Panc1 (cell line): ENCODE results near the gene TTLL10. TPM values are rescaled to one million over a fixed set of nuclear protein-coding genes. Genes with fewer than 3 reads are reported as not detected.
A peak's percentile ranks its signal among the peaks of the same experiment; 100 is the strongest.

Experiments
- ATAC-seq: fragments of 200-7000 bp; cut with Tn5 transposase; 2 replicates; pipeline ENCODE4 v1.9.1; 2020; ENCODE audit warnings: mild to moderate bottlenecking, moderate library complexity
- BruUV-seq: library from RNA; stranded (reverse); fragments of 400-500 nt; replicated peaks from 2 replicates; lab custom pipeline; 2021; lab: Mats Ljungman, UMichigan
- CTCF ChIA-PET: fragments of 300-600 bp; sonication (Branson Sonifier 250); formaldehyde crosslinking; loops from one replicate; lab custom pipeline; 2022; ENCODE audit warnings: antibody characterized with exemption; lab: Charles Lee
- POLR2A ChIA-PET: fragments of 300-600 bp; sonication (Branson Sonifier 250); formaldehyde crosslinking; loops from one replicate; lab custom pipeline; 2022; ENCODE audit warnings: antibody characterized with exemption; lab: Charles Lee
- DNase-seq: peaks from one replicate; pipeline ENCODE4 v3.0.0-alpha.2; 2010; ENCODE audit warnings: low read depth, low spot score
- H3K27ac ChIP-seq: 2 replicates; pipeline ENCODE4 v1.5.1; 2011; ENCODE audit warnings: mild to moderate bottlenecking, low read length, inconsistent platforms
- H3K27me3 ChIP-seq: fragments of 200-500 bp; sonication (Bioruptor generic); 2 replicates; pipeline ENCODE4 v1.6.0; 2014; ENCODE audit warnings: low read length, inconsistent platforms; ENCODE audit not compliant: control insufficient read depth, insufficient read depth
- H3K36me3 ChIP-seq: fragments of 200-500 bp; sonication (Bioruptor generic); 2 replicates; pipeline ENCODE4 v1.5.1; 2014; ENCODE audit warnings: inconsistent platforms, mild to moderate bottlenecking, low read length, moderate library complexity; ENCODE audit not compliant: control insufficient read depth, insufficient read depth
- H3K4me1 ChIP-seq: 2 replicates; pipeline ENCODE4 v1.5.1; 2011; ENCODE audit warnings: inconsistent platforms, mild to moderate bottlenecking, low read length, moderate library complexity; ENCODE audit not compliant: control insufficient read depth, insufficient read depth
- H3K4me3 ChIP-seq, 2 experiments: 2 replicates each; pipeline ENCODE4 v1.5.1; 2011 to 2012; ENCODE audit warnings: low read depth in 2 of 2, low read length in 2 of 2, mild to moderate bottlenecking in 2 of 2, inconsistent platforms in 1 of 2, moderate library complexity in 1 of 2
- H3K9me3 ChIP-seq: fragments of 200-500 bp; sonication (Bioruptor generic); 2 replicates; pipeline ENCODE4 v1.5.1; 2014; ENCODE audit warnings: low read depth, mild to moderate bottlenecking, inconsistent platforms, low read length, moderate library complexity; ENCODE audit not compliant: control insufficient read depth, insufficient read depth
- CTCF ChIP-seq: fragments of 450-650 bp; IDR thresholded peaks from 2 replicates; pipeline ENCODE4 v1.5.1; 2017; ENCODE audit warnings: mild to moderate bottlenecking
- POLR2AphosphoS5 ChIP-seq: IDR thresholded peaks from 2 replicates; pipeline ENCODE4 v1.6.1; 2012; ENCODE audit warnings: mild to moderate bottlenecking, low read depth, low read length, moderate library complexity
- REST ChIP-seq, 2 experiments: IDR thresholded peaks; 2 replicates each; pipeline ENCODE4 v1.6.1; 2011 to 2012; ENCODE audit warnings: low read depth in 2 of 2, control low read depth in 1 of 2, low read length in 1 of 2, mild to moderate bottlenecking in 1 of 2, moderate library complexity in 1 of 2; ENCODE audit not compliant: insufficient read depth in 1 of 2
- SIN3A ChIP-seq: IDR thresholded peaks from 2 replicates; pipeline ENCODE4 v1.6.1; 2012; ENCODE audit warnings: low read depth, mild to moderate bottlenecking, low read length, moderate library complexity, borderline replicate concordance; ENCODE audit not compliant: insufficient read depth
- TCF7L2 ChIP-seq: IDR thresholded peaks from 2 replicates; pipeline ENCODE4 v1.6.1; 2011; ENCODE audit warnings: mild to moderate bottlenecking, low read depth, low read length, inconsistent platforms
- in situ Hi-C: cut with HindIII; loops from 2 replicates; pipeline ENCODE4 v1.10.0; 2016; ENCODE audit warnings: low sequenced_read_pairs, low pct_unique_long_range_greater_than_20kb
- intact Hi-C: fragments of 100-400 bp; cut with micrococcal nuclease; formaldehyde crosslinking; loops from one replicate; pipeline ENCODE4 v1.10.0; 2022; ENCODE audit not compliant: unreplicated experiment
- total RNA-seq: library from RNA; stranded (reverse); gene quantifications from one replicate; pipeline ENCODE4 v1.2.1, GENCODE V29; 2021; ENCODE audit not compliant: unreplicated experiment

Gene TTLL10
- total RNA-seq, 1 experiment from 2014 or later, result not detected

GRCh38 chr1:1169429-1170214 is 4.1 kb upstream of the TTLL10 start:
- POLR2A ChIA-PET, result interaction anchor here (0.6 kb wide), 1 partner anchor 75 kb away, joined by 3 read pairs; no protein-coding TSS in a partner anchor
- Histone ChIP-seq H3K4me1 (no peaks in the 10 kb centered on the region), H3K27ac (no peak overlapping the region), H3K4me3 (no peak overlapping the region), H3K27me3 (no peaks in the 10 kb centered on the region), H3K36me3 (no peaks in the 10 kb centered on the region), H3K9me3 (no peaks in the 10 kb centered on the region)
- ATAC-seq (peak; percentile 27), DNase-seq (no peak)
- intact Hi-C loops (no loop called here), in situ Hi-C loops (no loop called here)
- BruUV-seq, result no TSS peak
- CTCF ChIA-PET, result interaction anchor here (0.6 to 0.7 kb wide), 2 partner anchors 8 to 9 kb away, joined by 3 to 4 read pairs; no protein-coding TSS in a partner anchor
- TF ChIP-seq POLR2AphosphoS5 (no peak), CTCF (no peak), TCF7L2 (no peak), SIN3A (no peak), REST (IDR thresholded peaks at IDR 0.05; ENCODE audit: insufficient read depth in 1 of 2, low read depth in 2 of 2, low read length in 1 of 2) (no peak)

GRCh38 chr1:1170215-1171091 is 3.2 kb upstream of the TTLL10 start:
- intact Hi-C loops, result no loop called here
- DNase-seq, result no peak
- Histone ChIP-seq H3K36me3 (no peaks in the 10 kb centered on the region), H3K9me3 (no peaks in the 10 kb centered on the region), H3K27me3 (no peaks in the 10 kb centered on the region), H3K4me3 (no peak overlapping the region), H3K4me1 (no peaks in the 10 kb centered on the region), H3K27ac (no peak overlapping the region)
- TF ChIP-seq CTCF (no peak), POLR2AphosphoS5 (no peak), TCF7L2 (no peak), SIN3A (no peak), REST (IDR thresholded peaks at IDR 0.05; ENCODE audit: insufficient read depth in 1 of 2, low read depth in 2 of 2, low read length in 1 of 2) (no peak)
- no TSS peak for BruUV-seq
- ChIA-PET POLR2A (interaction anchor here (0.6 kb wide), 1 partner anchor 76 kb away, joined by 3 read pairs; no protein-coding TSS in a partner anchor), CTCF (interaction anchor here (0.6 kb wide), 1 partner anchor 9 kb away, joined by 3 read pairs; no protein-coding TSS in a partner anchor)
- in situ Hi-C loops, result no loop called here
- no peak for ATAC-seq
